ENCODE data around the gene JAGN1. TPM values are rescaled to one million over a fixed set of nuclear protein-coding genes. Genes with fewer than 3 reads are reported as not detected.

Gene JAGN1
- total RNA-seq, 1 experiment from 2014 or later = 19.9 TPM

- ChIA-PET CTCF (interaction anchor here (0.6 to 0.7 kb wide), 2 partner anchors 30 to 1432 kb away, joined by 4 read pairs; no protein-coding TSS in a partner anchor), POLR2A (interaction anchor here (0.5 kb wide), 1 partner anchor 20 kb away, joined by 7 read pairs; no protein-coding TSS in a partner anchor)
- peak; percentile 55; the same call in 1 of the 2 replicates for ATAC-seq
- Histone ChIP-seq H3K27me3 (ENCODE audit: control insufficient read depth, insufficient read depth, low read length) (no peaks in the 10 kb centered on the region), H3K9me3 (ENCODE audit: control insufficient read depth, insufficient read depth, low read depth, low read length) (no peaks in the 10 kb centered on the region), H3K27ac (ENCODE audit: low read length) (no peak within 1 kb of the TSS), H3K4me3 (ENCODE audit: low read depth in 2 of 2, low read length in 2 of 2) (no peak within 1 kb of the TSS), H3K36me3 (ENCODE audit: control insufficient read depth, insufficient read depth, low read length) (no peaks in the 10 kb centered on the region), H3K4me1 (ENCODE audit: control insufficient read depth, insufficient read depth, low read length) (peaks cover 6% of the 10 kb centered on the region)
- TF ChIP-seq, protein P1, sequence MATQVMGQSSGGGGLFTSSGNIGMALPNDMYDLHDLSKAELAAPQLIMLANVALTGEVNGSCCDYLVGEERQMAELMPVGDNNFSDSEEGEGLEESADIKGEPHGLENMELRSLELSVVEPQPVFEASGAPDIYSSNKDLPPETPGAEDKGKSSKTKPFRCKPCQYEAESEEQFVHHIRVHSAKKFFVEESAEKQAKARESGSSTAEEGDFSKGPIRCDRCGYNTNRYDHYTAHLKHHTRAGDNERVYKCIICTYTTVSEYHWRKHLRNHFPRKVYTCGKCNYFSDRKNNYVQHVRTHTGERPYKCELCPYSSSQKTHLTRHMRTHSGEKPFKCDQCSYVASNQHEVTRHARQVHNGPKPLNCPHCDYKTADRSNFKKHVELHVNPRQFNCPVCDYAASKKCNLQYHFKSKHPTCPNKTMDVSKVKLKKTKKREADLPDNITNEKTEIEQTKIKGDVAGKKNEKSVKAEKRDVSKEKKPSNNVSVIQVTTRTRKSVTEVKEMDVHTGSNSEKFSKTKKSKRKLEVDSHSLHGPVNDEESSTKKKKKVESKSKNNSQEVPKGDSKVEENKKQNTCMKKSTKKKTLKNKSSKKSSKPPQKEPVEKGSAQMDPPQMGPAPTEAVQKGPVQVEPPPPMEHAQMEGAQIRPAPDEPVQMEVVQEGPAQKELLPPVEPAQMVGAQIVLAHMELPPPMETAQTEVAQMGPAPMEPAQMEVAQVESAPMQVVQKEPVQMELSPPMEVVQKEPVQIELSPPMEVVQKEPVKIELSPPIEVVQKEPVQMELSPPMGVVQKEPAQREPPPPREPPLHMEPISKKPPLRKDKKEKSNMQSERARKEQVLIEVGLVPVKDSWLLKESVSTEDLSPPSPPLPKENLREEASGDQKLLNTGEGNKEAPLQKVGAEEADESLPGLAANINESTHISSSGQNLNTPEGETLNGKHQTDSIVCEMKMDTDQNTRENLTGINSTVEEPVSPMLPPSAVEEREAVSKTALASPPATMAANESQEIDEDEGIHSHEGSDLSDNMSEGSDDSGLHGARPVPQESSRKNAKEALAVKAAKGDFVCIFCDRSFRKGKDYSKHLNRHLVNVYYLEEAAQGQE (IDR thresholded peaks at IDR 0.05; ENCODE audit: insufficient read depth in 1 of 2, low read depth in 2 of 2, low read length in 1 of 2) = no peak
- TF ChIP-seq TCF7L2 (IDR thresholded peaks at IDR 0.05; ENCODE audit: low read depth, low read length) (no peak), POLR2AphosphoS5 (IDR thresholded peaks at IDR 0.05; ENCODE audit: low read depth, low read length) (no peak), SIN3A (IDR thresholded peaks at IDR 0.05; ENCODE audit: borderline replicate concordance, insufficient read depth, low read depth, low read length) (no peak)
- TF ChIP-seq, protein P2, sequence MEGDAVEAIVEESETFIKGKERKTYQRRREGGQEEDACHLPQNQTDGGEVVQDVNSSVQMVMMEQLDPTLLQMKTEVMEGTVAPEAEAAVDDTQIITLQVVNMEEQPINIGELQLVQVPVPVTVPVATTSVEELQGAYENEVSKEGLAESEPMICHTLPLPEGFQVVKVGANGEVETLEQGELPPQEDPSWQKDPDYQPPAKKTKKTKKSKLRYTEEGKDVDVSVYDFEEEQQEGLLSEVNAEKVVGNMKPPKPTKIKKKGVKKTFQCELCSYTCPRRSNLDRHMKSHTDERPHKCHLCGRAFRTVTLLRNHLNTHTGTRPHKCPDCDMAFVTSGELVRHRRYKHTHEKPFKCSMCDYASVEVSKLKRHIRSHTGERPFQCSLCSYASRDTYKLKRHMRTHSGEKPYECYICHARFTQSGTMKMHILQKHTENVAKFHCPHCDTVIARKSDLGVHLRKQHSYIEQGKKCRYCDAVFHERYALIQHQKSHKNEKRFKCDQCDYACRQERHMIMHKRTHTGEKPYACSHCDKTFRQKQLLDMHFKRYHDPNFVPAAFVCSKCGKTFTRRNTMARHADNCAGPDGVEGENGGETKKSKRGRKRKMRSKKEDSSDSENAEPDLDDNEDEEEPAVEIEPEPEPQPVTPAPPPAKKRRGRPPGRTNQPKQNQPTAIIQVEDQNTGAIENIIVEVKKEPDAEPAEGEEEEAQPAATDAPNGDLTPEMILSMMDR (IDR thresholded peaks at IDR 0.05) = no peak
- BruUV-seq (replicated peaks) = no TSS peak
- in situ Hi-C loops (cut with HindIII; ENCODE audit: low pct_unique_long_range_greater_than_20kb, low sequenced_read_pairs) (no loop called here), intact Hi-C loops (cut with micrococcal nuclease; ENCODE audit: unreplicated experiment) (no loop called here)
- no peak for DNase-seq (ENCODE audit: low read depth, low spot score)
Measured at GRCh38 chr3:9902372-9903237, 12.2 kb downstream of the JAGN1 start, which contains the start of gene IL17RE. IL17RE (plus strand) TSS chr3:9902848; CDS start chr3:9902933, 85 bp downstream.

DNA sequence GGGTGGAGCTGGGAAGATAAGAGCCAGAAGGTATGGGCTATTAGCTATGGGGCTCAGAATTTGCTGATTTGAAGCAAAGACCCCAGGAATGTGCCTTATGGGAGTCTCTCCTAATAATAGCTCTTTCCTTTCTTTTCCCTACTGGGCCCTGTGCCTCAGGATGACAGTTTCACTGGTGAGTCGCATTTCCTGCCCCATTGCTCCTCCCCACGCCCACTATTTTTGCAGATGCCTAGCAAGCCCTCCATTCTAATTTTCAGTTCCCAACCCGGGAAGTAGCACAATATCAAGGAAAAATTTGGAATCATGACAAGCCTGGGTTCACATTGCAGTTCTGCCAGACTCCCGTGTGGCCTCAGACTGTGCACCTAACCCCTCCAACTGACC is 12.8 kb downstream of the JAGN1 start:
- CTCF ChIA-PET = interaction anchor here (0.6 kb wide), 1 partner anchor 1432 kb away, joined by 4 read pairs; no protein-coding TSS in a partner anchor
- no peak overlapping the region for H3K4me3 ChIP-seq (ENCODE audit: low read depth in 2 of 2, low read length in 2 of 2)
- POLR2A ChIA-PET = no interaction called here
- no peaks in the 10 kb centered on the region for H3K9me3 ChIP-seq (ENCODE audit: control insufficient read depth, insufficient read depth, low read depth, low read length)
- no peak for DNase-seq (ENCODE audit: low read depth, low spot score)
- no peaks in the 10 kb centered on the region for H3K27me3 ChIP-seq (ENCODE audit: control insufficient read depth, insufficient read depth, low read length)
- intact Hi-C loops (cut with micrococcal nuclease; ENCODE audit: unreplicated experiment) (no loop called here), in situ Hi-C loops (cut with HindIII; ENCODE audit: low pct_unique_long_range_greater_than_20kb, low sequenced_read_pairs) (no loop called here)
- no peak overlapping the region for H3K27ac ChIP-seq (ENCODE audit: low read length)
- no TSS peak for BruUV-seq (replicated peaks)
- no peaks in the 10 kb centered on the region for H3K36me3 ChIP-seq (ENCODE audit: control insufficient read depth, insufficient read depth, low read length)
- peaks cover 6% of the 10 kb centered on the region; the same call in 1 of the 2 replicates for H3K4me1 ChIP-seq (ENCODE audit: control insufficient read depth, insufficient read depth, low read length)
- TF ChIP-seq, protein P1 (IDR thresholded peaks at IDR 0.05; ENCODE audit: insufficient read depth in 1 of 2, low read depth in 2 of 2, low read length in 1 of 2) = no peak
- TF ChIP-seq, protein P2 (IDR thresholded peaks at IDR 0.05) = no peak
- TF ChIP-seq SIN3A (IDR thresholded peaks at IDR 0.05; ENCODE audit: borderline replicate concordance, insufficient read depth, low read depth, low read length) (no peak), TCF7L2 (IDR thresholded peaks at IDR 0.05; ENCODE audit: low read depth, low read length) (no peak), POLR2AphosphoS5 (IDR thresholded peaks at IDR 0.05; ENCODE audit: low read depth, low read length) (no peak)
- peak; percentile 76; the same call in 1 of the 2 replicates for ATAC-seq
